ENCODE results near the gene SAP25.

DNA sequence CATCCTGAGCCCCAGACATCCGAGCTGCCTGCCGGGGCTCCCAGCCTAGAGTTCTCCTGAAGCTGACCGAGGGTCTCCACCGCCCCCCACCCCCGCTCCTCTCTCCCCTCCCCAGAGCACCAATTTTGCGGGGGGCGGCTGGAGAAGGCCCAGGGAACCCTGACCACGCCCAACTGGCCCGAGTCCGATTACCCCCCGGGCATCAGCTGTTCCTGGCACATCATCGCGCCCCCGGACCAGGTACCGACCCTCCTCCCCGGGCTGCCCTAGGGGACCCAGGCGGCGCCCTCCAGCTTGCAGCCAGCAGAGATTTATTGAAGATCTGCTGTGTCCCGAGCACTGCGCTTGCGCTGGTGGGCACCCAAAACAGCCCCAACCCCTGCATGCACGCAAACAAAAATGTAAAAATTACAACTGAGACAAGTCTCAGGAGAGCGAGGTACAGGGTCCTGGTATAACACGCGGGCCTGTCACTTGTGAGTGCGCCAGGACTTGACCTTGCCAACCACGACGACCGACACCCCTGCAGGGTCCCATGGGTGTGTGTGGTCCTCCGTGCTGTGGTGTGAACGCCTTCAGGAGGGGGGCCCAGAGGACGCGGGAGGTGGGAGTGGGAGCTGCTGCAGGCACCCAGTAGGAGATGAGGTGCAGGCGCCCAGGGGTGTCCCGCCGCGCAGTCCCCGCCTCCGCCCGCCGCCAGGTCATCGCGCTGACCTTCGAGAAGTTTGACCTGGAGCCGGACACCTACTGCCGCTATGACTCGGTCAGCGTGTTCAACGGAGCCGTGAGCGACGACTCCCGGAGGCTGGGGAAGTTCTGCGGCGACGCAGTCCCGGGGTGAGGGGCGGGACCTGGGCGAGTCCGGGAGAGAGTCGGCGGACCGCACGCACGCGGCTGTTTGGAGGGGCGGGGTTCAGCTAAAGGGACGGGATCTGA, 31.5 kb upstream of the SAP25 start:
- TF ChIP-seq POLR2A (IDR thresholded peaks at IDR 0.05) (no peak), EP300 (IDR thresholded peaks at IDR 0.05) (no peak)
- TF ChIP-seq, protein P1, sequence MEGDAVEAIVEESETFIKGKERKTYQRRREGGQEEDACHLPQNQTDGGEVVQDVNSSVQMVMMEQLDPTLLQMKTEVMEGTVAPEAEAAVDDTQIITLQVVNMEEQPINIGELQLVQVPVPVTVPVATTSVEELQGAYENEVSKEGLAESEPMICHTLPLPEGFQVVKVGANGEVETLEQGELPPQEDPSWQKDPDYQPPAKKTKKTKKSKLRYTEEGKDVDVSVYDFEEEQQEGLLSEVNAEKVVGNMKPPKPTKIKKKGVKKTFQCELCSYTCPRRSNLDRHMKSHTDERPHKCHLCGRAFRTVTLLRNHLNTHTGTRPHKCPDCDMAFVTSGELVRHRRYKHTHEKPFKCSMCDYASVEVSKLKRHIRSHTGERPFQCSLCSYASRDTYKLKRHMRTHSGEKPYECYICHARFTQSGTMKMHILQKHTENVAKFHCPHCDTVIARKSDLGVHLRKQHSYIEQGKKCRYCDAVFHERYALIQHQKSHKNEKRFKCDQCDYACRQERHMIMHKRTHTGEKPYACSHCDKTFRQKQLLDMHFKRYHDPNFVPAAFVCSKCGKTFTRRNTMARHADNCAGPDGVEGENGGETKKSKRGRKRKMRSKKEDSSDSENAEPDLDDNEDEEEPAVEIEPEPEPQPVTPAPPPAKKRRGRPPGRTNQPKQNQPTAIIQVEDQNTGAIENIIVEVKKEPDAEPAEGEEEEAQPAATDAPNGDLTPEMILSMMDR (IDR thresholded peaks at IDR 0.05), result no peak
